ENCODE data around the gene TOR2A. TPM values are rescaled to one million over a fixed set of nuclear protein-coding genes. Genes with fewer than 3 reads are reported as not detected.

Gene TOR2A
- polyA plus RNA-seq, 3 donors = 57.4 to 63.8 (median 60.0) TPM

GRCh38 chr9:127768698-127769097 is 33.6 kb upstream of the TOR2A start:
- H3K4me2 ChIP-seq (replicated peaks; ENCODE audit: extremely low read depth, low read length, poor library complexity, severe bottlenecking) = no peak overlapping the region
- peak overlapping the region in 6 of 7 donors; percentile 31 to 88 (median 76) for H3K27ac Mint-ChIP-seq
- H3K36me3 ChIP-seq (replicated peaks in 1 of 2; ENCODE audit: control insufficient read depth in 1 of 2, insufficient read depth in 2 of 2, low read length in 2 of 2) = peaks cover 61 to 88% of the 10 kb centered on the region in 2 donors

GRCh38 chr9:127767909-127768331 is 32.8 kb upstream of the TOR2A start:
- Histone ChIP-seq H3K79me2 (ENCODE audit: insufficient read depth, low read length) (peaks cover 98% of the 10 kb centered on the region), H4K20me1 (ENCODE audit: insufficient read depth, low read length) (peaks cover 99% of the 10 kb centered on the region), H3K9me3 (replicated peaks in 1 of 2; ENCODE audit: control insufficient read depth in 1 of 2, insufficient read depth in 1 of 2, low read length in 2 of 2) (no peaks in the 10 kb centered on the region), H3K27me3 (ENCODE audit: control insufficient read depth in 2 of 2, insufficient read depth in 2 of 2, low read length in 2 of 2) (no peaks in the 10 kb centered on the region), H3K36me3 (replicated peaks in 1 of 2; ENCODE audit: control insufficient read depth in 1 of 2, insufficient read depth in 2 of 2, low read length in 2 of 2) (peaks cover 59 to 80% of the 10 kb centered on the region in 2 donors), H3K9ac (ENCODE audit: insufficient read depth, low read length, poor library complexity, severe bottlenecking) (peak overlapping the region; percentile 17), H3K4me3 (replicated peaks in 1 of 3; ENCODE audit: low read depth in 2 of 3, low read length in 3 of 3) (no peak overlapping the region), H2AFZ (ENCODE audit: insufficient read depth, low read depth, low read length, poor library complexity, severe bottlenecking) (no peak overlapping the region), H3K4me2 (replicated peaks; ENCODE audit: extremely low read depth, low read length, poor library complexity, severe bottlenecking) (peak overlapping the region; percentile 11), H3K4me1 (ENCODE audit: control insufficient read depth in 1 of 2, insufficient read depth in 2 of 2, low read length in 2 of 2) (peaks cover 53 to 78% of the 10 kb centered on the region in 2 donors), H3K27ac (ENCODE audit: low read depth in 1 of 2, low read length in 2 of 2) (peak overlapping the region in 1 of 2 donors; percentile 61)
- peaks cover 66 to 86% of the 10 kb centered on the region in 2 donors for H3K36me3 Mint-ChIP-seq
- H3K27me3 Mint-ChIP-seq (ENCODE audit: low read depth in 3 of 3) = peaks cover 0 to 1% (median 0%) of the 10 kb centered on the region in 3 donors
- intact Hi-C loops (cut with micrococcal nuclease) = no loop called here
- 78% methylated on average over 11 of the region's 13 CpGs for WGBS (ENCODE audit: insufficient coverage)
- no peak for TF ChIP-seq CTCF (IDR thresholded peaks at IDR 0.05)
- H3K4me3 Mint-ChIP-seq = no peak overlapping the region
- no peaks in the 10 kb centered on the region for H3K9me3 Mint-ChIP-seq
- H3K27ac Mint-ChIP-seq = peak overlapping the region in 4 of 7 donors; percentile 31 to 85 (median 71)
- DNase-seq = no peak
- H3K4me1 Mint-ChIP-seq = peaks cover 88% of the 10 kb centered on the region

More at GRCh38 chr9:127768698-127769097, 33.6 kb upstream of the TOR2A start:
- no peak for TF ChIP-seq CTCF (IDR thresholded peaks at IDR 0.05)
- Histone ChIP-seq H3K27ac (ENCODE audit: low read depth in 1 of 2, low read length in 2 of 2) (peak overlapping the region in 1 of 2 donors; percentile 61), H3K9me3 (replicated peaks in 1 of 2; ENCODE audit: control insufficient read depth in 1 of 2, insufficient read depth in 1 of 2, low read length in 2 of 2) (no peaks in the 10 kb centered on the region), H3K4me1 (ENCODE audit: control insufficient read depth in 1 of 2, insufficient read depth in 2 of 2, low read length in 2 of 2) (peaks cover 54 to 78% of the 10 kb centered on the region in 2 donors), H3K4me3 (replicated peaks in 1 of 3; ENCODE audit: low read depth in 2 of 3, low read length in 3 of 3) (no peak overlapping the region), H3K79me2 (ENCODE audit: insufficient read depth, low read length) (peaks cover 98% of the 10 kb centered on the region), H2AFZ (ENCODE audit: insufficient read depth, low read depth, low read length, poor library complexity, severe bottlenecking) (no peak overlapping the region), H4K20me1 (ENCODE audit: insufficient read depth, low read length) (peaks cover 99% of the 10 kb centered on the region), H3K27me3 (ENCODE audit: control insufficient read depth in 2 of 2, insufficient read depth in 2 of 2, low read length in 2 of 2) (no peaks in the 10 kb centered on the region), H3K9ac (ENCODE audit: insufficient read depth, low read length, poor library complexity, severe bottlenecking) (no peak overlapping the region)
- H3K9me3 Mint-ChIP-seq = no peaks in the 10 kb centered on the region
- 42% methylated on average over 7 of the region's 8 CpGs for WGBS (ENCODE audit: insufficient coverage)
- intact Hi-C loops (cut with micrococcal nuclease) = no loop called here
- H3K36me3 Mint-ChIP-seq = peaks cover 65 to 86% of the 10 kb centered on the region in 2 donors
- peaks cover 0 to 3% (median 0%) of the 10 kb centered on the region in 3 donors for H3K27me3 Mint-ChIP-seq (ENCODE audit: low read depth in 3 of 3)
- DNase-seq = no peak
- H3K4me1 Mint-ChIP-seq = peaks cover 88% of the 10 kb centered on the region
- no peak overlapping the region for H3K4me3 Mint-ChIP-seq

Data from CD14-positive monocyte (primary cell).